Neural crest cell (in vitro differentiated cells): ENCODE results near the gene FMN1. TPM values are rescaled to one million over a fixed set of nuclear protein-coding genes. Genes with fewer than 3 reads are reported as not detected.

ENCODE experiments used
- DNase-seq: peaks from one replicate; pipeline ENCODE4 v3.0.0; 2021; ENCODE audit warnings: low read depth, mixed read lengths, low spot score
- H3K27ac Mint-ChIP-seq: one replicate; pipeline ENCODE4 v1.8.0; 2021; ENCODE audit warnings: mild to moderate bottlenecking, mixed read lengths; ENCODE audit not compliant: unreplicated experiment
- H3K27me3 Mint-ChIP-seq: 2 replicates; pipeline ENCODE4 v1.8.0; 2021; ENCODE audit warnings: low read depth, mild to moderate bottlenecking, mixed read lengths
- H3K36me3 Mint-ChIP-seq: 2 replicates; pipeline ENCODE4 v1.8.0; 2021; ENCODE audit warnings: low read depth, mild to moderate bottlenecking, mixed read lengths
- H3K4me1 Mint-ChIP-seq: 2 replicates; pipeline ENCODE4 v1.8.0; 2021; ENCODE audit warnings: mixed read lengths
- H3K4me3 Mint-ChIP-seq: one replicate; pipeline ENCODE4 v1.8.0; 2021; ENCODE audit warnings: mild to moderate bottlenecking, mixed read lengths
- H3K9me3 Mint-ChIP-seq: 2 replicates; pipeline ENCODE4 v1.8.0; 2021; ENCODE audit warnings: mixed read lengths
- CTCF ChIP-seq: fragments of 200-600 bp; sonication (generic); conservative IDR thresholded peaks from 2 replicates; pipeline ENCODE4 v1.5.0; 2021; ENCODE audit warnings: antibody characterized with exemption, mild to moderate bottlenecking
- total RNA-seq: library from RNA; stranded (reverse); gene quantifications from 2 replicates; pipeline ENCODE4 v1.2.1, GENCODE V29; 2021

The FMN1 gene
- total RNA-seq, 1 donor from 2014 or later = 0.70 TPM

- Mint-ChIP-seq H3K4me3 (no peak overlapping the region), H3K4me1 (peaks cover 10% of the 10 kb centered on the region), H3K27ac (no peak overlapping the region), H3K27me3 (no peaks in the 10 kb centered on the region), H3K9me3 (no peaks in the 10 kb centered on the region), H3K36me3 (no peaks in the 10 kb centered on the region)
- TF ChIP-seq CTCF = no peak
- DNase-seq = no peak
Observed at GRCh38 chr15:32908135-32908801, 286.2 kb downstream of the FMN1 start.

GRCh38 chr15:32905481-32905880 lies 289.0 kb downstream of the FMN1 start:
- Mint-ChIP-seq H3K9me3 (no peaks in the 10 kb centered on the region), H3K27me3 (peaks cover 5% of the 10 kb centered on the region), H3K36me3 (no peaks in the 10 kb centered on the region), H3K27ac (no peak overlapping the region), H3K4me3 (no peak overlapping the region), H3K4me1 (peaks cover 10% of the 10 kb centered on the region)
- no peak for TF ChIP-seq CTCF
- DNase-seq = no peak

DNA sequence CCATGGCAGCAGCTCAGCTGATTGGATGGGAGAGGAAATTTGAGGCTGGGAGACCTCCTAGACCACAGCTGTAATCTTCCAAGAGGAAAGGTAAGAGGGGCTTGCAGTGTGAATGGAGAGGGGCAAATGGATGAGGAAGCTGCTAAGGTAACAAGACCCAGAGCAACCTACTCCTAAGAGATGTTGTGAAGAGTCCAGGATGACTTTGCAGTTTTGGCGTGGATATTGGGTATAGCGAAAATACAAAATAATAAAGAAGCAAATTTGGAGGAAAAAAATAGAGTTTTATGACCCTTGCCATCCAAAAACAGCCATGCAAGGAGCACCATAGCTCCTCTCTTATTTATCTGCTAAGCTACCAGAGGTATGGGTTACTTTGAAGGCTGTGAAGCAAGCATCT lies 290.1 kb downstream of the FMN1 start:
- H3K9me3 Mint-ChIP-seq = no peaks in the 10 kb centered on the region
- H3K4me1 Mint-ChIP-seq = peaks cover 18% of the 10 kb centered on the region
- no peak overlapping the region for H3K27ac Mint-ChIP-seq
- H3K36me3 Mint-ChIP-seq = no peaks in the 10 kb centered on the region
- H3K27me3 Mint-ChIP-seq = peaks cover 5% of the 10 kb centered on the region
- no peak for TF ChIP-seq CTCF
- no peak for DNase-seq
- H3K4me3 Mint-ChIP-seq = no peak overlapping the region

DNA sequence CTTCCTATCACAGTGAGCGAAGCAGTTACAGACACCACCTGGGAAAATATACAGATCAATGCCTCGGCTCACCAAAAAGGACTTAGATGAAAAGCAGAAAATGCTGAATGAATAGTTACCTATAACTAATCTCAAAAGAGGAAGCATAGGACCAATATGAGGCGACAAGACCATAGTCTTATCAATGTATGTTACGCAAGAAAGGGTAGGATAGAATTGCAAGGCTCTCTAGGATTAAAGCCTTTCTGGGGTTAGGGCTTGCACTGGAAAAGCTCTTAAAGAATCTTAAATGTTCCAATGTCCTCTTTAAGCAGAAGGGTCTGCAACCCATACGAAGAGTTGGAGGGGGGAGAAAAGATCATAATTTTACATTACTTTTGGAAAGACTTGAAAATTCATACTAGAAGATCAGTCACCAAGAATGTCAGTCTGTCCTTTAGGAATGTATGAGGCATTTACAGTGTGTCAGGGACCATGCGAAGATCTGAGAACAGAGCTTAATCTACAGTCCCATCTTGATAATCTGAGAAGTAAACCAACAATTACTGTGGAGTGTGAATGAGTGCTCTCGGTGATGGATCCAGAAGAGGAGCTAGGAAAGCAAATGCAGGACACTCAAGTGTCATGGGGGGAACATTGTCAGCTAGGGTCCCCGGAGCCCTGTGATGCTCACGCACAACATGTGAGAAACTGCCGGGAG lies 290.8 kb downstream of the FMN1 start:
- Mint-ChIP-seq H3K36me3 (no peaks in the 10 kb centered on the region), H3K27ac (no peak overlapping the region), H3K4me3 (no peak overlapping the region), H3K27me3 (peaks cover 5% of the 10 kb centered on the region), H3K9me3 (no peaks in the 10 kb centered on the region), H3K4me1 (peaks cover 25% of the 10 kb centered on the region)
- no peak for DNase-seq
- TF ChIP-seq CTCF = no peak

DNA sequence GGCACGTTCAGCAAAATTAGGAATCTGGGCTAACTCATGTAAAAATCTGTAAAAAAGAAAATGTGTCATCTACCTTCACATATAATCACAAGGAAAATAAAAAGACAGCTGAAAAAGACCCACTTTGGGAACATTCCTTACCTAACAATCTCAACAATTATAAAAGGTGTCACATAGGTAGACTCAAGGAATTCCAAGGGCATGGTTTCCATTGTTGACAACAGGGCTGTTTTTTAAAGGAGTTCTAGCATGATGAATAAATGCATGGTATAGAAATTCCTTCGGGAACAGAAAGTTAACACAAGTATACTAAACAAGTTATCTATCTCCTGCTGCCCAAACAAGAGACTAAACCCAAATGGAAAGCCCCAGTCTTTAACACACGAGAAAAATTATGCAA lies 292.5 kb downstream of the FMN1 start:
- H3K27me3 Mint-ChIP-seq = peaks cover 5% of the 10 kb centered on the region
- no peak overlapping the region for H3K27ac Mint-ChIP-seq
- TF ChIP-seq CTCF = no peak
- H3K4me1 Mint-ChIP-seq = peaks cover 30% of the 10 kb centered on the region
- H3K9me3 Mint-ChIP-seq = no peaks in the 10 kb centered on the region
- no peak for DNase-seq
- no peaks in the 10 kb centered on the region for H3K36me3 Mint-ChIP-seq
- H3K4me3 Mint-ChIP-seq = no peak overlapping the region
